Stimulated activated CD8-positive, alpha-beta memory T cell treated with anti-CD3 and anti-CD28 coated beads, Interleukin-7, amount 100 ng/mL, for 48 hours (primary cell): ENCODE results near the gene NFE2L2.
"Not testable (repeated sequence)": the region's sequence is repeated elsewhere in the genome, so short reads cannot be mapped to it uniquely, and the experiment has no call there.

Source experiments
- DNase-seq, 2 donors: peaks; one replicate each; pipeline ENCODE4 v3.0.0-alpha.2; 2020; ENCODE audit warnings: low read depth in 1 of 2; ENCODE audit errors: extremely low read depth in 1 of 2

NFE2L2 gene

GRCh38 chr2:177258059-177258458 lies 6.5 kb downstream of the NFE2L2 start:
- DNase-seq = no peak

GRCh38 chr2:177257471-177257870 lies 7.1 kb downstream of the NFE2L2 start:
- DNase-seq = no peak

GRCh38 chr2:177256695-177257094 lies 7.8 kb downstream of the NFE2L2 start:
- no peak for DNase-seq

DNA sequence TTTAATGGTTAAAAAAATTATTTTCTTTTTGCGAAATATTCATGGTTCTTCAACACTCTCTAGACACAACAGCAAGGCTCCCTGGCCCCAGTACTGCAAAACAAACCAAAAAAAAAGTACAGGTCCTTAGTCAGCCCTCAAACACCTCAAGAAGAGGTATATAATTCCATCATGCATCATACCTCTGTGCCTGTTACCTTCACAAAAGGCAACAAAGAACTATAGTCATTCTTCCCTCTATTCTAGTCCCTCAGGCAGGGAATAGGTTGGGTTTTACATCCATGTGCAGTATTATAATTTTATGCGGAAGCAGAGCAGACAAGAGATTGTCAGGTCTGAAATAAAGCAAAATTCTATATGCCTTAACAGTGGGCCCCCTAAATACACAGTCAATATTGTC lies 8.5 kb downstream of the NFE2L2 start:
- no peak for DNase-seq

DNA sequence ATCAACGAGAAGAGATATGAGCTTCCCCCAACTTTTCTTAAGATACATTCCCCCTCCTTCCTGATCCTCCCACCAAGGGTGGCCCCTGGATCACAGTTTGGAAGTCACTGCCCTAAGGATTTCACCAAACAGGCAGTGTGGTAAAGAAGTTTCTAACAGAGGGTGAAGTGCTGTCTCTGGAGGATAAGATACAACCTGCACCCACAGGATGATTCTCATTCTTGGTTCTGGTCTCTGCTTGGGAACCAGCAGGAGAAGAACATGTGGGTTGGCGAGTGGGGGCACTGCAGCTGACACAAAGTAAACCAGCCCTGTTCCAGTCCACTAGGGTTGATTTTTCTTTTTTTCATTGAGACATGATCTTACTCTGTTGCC lies 9.3 kb downstream of the NFE2L2 start:
- DNase-seq = no peak

- no peak for DNase-seq
Observed at GRCh38 chr2:177254433-177255226, 9.9 kb downstream of the NFE2L2 start.

DNA sequence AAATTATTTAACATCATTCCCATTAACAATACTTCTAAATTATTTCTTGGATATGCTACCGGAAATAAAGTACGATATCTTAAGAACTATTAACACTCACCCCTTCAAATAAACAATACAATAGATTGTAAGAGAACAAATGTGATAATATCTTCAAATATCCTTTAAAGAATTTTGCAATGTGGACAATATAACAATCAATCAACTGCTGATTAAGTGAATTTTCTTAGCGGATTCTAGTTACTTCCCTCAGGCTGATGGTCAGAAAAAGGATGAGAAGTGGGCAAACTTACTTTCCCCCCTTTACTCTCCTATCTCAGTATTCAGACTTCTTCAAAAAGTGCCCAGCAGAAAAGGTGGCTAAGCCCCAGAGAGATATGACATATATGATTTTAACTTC lies 10.8 kb downstream of the NFE2L2 start:
- DNase-seq = no peak

GRCh38 chr2:177252808-177253531 lies 11.6 kb downstream of the NFE2L2 start:
- DNase-seq = no peak

DNA sequence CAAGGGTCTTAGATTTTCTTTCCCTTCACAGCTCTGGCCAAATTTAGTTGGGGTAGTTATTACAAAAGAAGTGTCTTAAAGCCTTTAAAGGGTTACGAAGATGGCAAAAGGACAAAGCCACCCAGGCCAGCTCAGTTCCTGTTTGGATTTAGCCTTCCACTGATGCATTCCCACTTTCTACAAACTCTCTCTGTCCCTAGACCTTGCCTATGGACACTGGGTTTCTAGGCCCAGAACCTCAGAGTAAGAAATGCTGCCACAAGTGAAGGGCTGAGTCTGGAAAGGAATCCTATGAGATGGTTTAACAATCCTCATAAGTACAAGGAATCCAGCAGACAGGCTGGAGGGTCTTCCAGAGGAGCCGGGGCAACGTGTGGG lies 13.4 kb downstream of the NFE2L2 start:
- no peak for DNase-seq

GRCh38 chr2:177250461-177250860 lies 14.1 kb downstream of the NFE2L2 start:
- no peak for DNase-seq

- no peak for DNase-seq
Observed at GRCh38 chr2:177249038-177249437, 15.5 kb downstream of the NFE2L2 start.

DNA sequence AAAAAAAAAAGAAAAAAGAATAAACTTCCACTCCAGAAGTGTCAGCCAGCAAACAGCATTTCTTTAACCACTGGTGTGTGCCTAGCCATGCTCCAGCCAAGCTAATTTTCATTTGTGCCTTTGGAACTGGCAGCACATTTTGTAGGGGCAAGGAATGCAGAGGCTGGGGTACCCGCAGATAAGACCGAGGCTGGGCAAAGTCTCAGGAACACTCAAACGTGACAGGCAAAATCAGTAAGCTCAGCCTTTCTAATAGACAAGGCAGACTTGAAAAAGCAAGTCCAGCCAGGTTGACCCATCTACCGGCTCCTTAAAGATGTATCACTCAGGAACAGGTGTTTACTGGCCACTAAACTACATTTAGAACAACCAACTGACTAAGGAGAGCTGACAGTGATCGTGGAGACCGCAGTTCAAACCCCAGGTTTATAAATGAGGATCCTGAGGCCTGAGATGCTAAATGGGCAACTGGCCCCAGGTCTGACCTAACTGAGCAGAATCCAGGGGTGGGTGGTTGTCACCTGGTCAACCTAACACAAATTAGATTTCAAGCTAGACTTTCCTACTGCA lies 16.7 kb downstream of the NFE2L2 start:
- DNase-seq = no peak

GRCh38 chr2:177246523-177247030 lies 17.9 kb downstream of the NFE2L2 start:
- DNase-seq = not testable (repeated sequence)

DNA sequence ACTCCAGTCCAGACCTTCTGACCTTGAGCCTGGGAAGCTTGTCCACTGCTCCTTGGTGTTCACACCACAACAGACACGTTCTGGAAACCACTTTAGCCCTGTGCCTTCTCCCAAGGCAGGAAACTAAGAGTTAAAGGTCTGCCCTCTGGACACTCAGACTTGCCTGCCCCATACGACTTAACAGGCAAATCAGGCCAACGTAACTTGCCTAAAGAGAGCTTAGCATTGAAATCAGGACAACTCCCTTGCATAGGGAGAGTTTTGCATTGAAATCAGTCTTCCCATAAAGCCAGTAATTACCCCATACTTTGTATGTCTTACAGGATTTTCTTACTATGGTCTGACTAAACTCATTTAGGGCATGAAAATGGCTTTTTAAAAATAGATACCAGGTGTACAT lies 18.5 kb downstream of the NFE2L2 start:
- DNase-seq = no peak

- DNase-seq = no peak
Observed at GRCh38 chr2:177245010-177245422, 19.5 kb downstream of the NFE2L2 start.

- DNase-seq = no peak
Observed at GRCh38 chr2:177244244-177244771, 20.2 kb downstream of the NFE2L2 start.

DNA sequence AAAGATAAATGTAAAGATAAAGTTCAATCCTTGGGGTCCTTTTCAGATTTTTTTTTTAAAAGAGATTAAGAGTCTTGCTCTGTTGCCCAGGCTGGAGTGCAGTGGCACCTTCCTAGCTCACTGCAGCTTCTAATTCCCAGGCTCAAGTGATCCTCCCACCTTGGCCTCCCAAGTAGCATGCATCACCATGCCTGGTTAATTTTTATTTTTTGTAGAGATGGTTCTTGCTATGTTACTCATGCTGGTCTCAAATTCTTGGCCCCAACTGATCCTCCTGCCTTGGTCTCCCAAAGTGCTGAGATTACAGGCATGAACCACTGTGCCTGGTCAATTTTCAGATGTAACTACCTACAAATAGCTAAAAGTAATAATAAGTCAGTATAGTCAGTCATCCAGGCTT lies 21.1 kb downstream of the NFE2L2 start:
- DNase-seq = no peak

GRCh38 chr2:177243073-177243472 lies 21.5 kb downstream of the NFE2L2 start:
- no peak for DNase-seq

DNA sequence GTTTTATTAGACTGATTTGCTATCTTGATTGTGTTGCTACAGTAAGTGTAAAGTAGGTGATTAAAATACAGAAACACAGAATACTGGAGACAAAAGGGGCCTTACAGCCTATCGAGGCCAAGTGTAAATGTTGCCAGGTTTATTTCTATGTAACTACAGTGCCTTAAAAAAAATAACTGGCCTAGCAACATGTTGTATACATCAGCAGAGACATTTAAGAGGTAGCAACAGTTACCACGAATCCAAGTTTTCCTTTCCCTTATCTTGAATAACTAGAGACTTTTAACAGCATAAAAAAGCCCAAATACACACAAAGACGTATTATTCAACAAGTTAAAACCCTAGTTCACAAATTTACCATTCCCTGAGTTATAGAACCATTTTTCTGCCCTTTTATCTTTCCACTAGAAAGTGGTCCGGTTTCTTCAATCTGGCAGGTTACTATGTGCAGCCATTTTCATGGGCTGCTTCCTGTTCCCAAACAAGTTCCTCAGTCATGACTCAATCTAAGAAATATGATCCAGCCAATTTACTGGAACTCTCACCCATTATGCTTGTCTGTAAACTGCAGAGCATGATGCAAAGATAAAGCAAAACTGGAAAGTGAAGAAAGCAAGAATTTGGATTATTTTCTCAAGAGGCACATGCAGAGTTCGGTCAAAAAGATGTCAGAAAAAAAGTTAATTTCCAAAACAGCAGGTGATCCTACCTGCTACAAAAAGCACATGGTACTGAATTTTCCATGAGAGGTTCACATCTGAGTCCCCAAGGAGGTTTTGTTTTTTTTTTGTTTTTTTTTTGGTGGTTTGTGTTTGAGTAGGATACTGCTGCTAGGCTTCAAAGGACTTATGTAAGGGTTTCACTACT lies 22.2 kb downstream of the NFE2L2 start:
- DNase-seq = no peak

DNA sequence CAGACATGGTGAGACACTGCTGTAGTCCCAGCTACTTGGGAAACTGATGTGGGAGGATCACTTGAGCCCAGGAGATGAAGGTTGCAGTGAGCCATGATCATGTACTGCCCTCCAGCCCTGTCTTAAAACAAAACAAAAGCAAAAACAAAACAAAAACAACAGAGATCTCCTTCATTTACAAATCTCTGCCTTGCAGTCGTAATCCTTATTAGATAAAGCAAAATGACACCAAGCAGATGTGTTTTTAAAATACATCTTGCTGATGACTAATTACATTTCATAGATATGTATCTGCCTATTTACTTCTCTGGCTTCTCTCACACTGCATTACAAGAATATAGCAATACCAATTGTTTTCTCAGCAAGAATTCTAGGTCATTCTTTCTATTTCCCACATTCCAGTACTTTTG lies 22.8 kb downstream of the NFE2L2 start:
- DNase-seq = no peak
